Tibial nerve (tissue), 4 donors: ENCODE data around the gene TMEM187. TPM values are rescaled to one million over a fixed set of nuclear protein-coding genes. Genes with fewer than 3 reads are reported as not detected.

Source experiments
- DNase-seq, 2 donors: peaks; one replicate each; pipeline ENCODE4 v3.0.0-alpha.2; 2019; ENCODE audit warnings: low spot score in 2 of 2
- H3K27ac ChIP-seq, 4 donors: fragments of 200-600 bp; sonication (generic) in 3 of 4; one replicate each; pipeline ENCODE4 v1.5.1; 2017 to 2019; ENCODE audit warnings: mild to moderate bottlenecking in 1 of 4
- H3K27me3 ChIP-seq, 2 donors: fragments of 200-600 bp; sonication (generic) in 1 of 2; one replicate each; pipeline versions ENCODE4 v1.5.1 to v1.6.0; 2017 to 2019
- H3K36me3 ChIP-seq, 3 donors: fragments of 200-600 bp; sonication (generic); one replicate each; pipeline ENCODE4 v1.5.1; 2018 to 2019
- H3K4me1 ChIP-seq, 4 donors: fragments of 200-600 bp; sonication (generic) in 3 of 4; one replicate each; pipeline ENCODE4 v1.5.1; 2017 to 2019
- H3K4me3 ChIP-seq, 4 donors: fragments of 200-600 bp; sonication (generic) in 3 of 4; one replicate each; pipeline ENCODE4 v1.5.1; 2017 to 2019; ENCODE audit warnings: mild to moderate bottlenecking in 1 of 4, moderate library complexity in 1 of 4
- H3K9me3 ChIP-seq, 4 donors: fragments of 200-600 bp; sonication (generic) in 3 of 4; one replicate each; pipeline ENCODE4 v1.5.1; 2017 to 2019
- EP300 ChIP-seq, 2 donors: sonication (generic); formaldehyde crosslinking; IDR thresholded peaks; one replicate each; pipeline ENCODE4 v1.6.1; 2017; ENCODE audit warnings: antibody characterized with exemption in 2 of 2, mild to moderate bottlenecking in 1 of 2
- POLR2A ChIP-seq, 2 donors: fragments of 450-650 bp; IDR thresholded peaks; one replicate each; pipeline ENCODE4 v1.6.1; 2017; ENCODE audit warnings: antibody characterized with exemption in 2 of 2, mild to moderate bottlenecking in 2 of 2, moderate library complexity in 2 of 2
- WGBS, 2 donors: methylation state at CpG; one replicate each; pipeline ENCODE4 v1.1.5; 2018; 5-methylcytosine and 5-hydroxymethylcytosine counted together
- total RNA-seq, 4 donors: library from RNA; depleted of rRNA; stranded (reverse); fragments of >200 nt; gene quantifications; one replicate each; pipeline ENCODE4 v1.1.0, GENCODE V29; 2016
- TF ChIP-seq, protein P1 (sequence below), 5 experiments: fragments of 200-600 bp in 3 of 5; fragments of 450-650 bp in 2 of 5; sonication (generic) in 3 of 5; IDR thresholded peaks; one replicate each; pipeline ENCODE4 v1.5.1; 2016 to 2019; ENCODE audit warnings: antibody characterized with exemption in 5 of 5, mild to moderate bottlenecking in 3 of 5, moderate library complexity in 2 of 5

TMEM187 gene
- total RNA-seq, 4 donors from 2014 or later, result 4.2 to 16.4 (median 9.6) TPM

DNA sequence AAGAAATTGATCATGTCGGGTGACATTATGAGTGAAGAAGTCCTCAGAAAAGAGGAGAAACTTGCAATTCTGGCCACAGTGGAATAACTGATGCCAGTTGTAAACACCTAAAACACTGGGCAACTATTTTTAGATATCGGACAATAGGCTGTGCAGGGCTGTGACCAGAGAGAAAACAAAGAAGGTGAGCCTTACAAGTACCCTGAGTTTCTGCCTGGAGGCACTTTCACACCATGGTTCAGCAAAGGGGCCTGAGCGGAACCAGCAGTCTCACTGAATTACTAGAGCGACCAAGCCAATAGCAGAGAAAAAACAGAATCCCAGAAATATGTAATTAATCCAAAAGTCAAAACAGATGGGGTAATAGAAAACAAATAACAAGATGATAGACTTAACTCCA, 36.0 kb downstream of the TMEM187 start:
- peaks cover 0 to 18% (median 9%) of the 10 kb centered on the region in 4 donors for H3K4me1 ChIP-seq
- H3K9me3 ChIP-seq, result no peaks in the 10 kb centered on the region
- H3K36me3 ChIP-seq, result peaks cover 0 to 8% (median 0%) of the 10 kb centered on the region in 3 donors
- no peaks in the 10 kb centered on the region for H3K27me3 ChIP-seq
- DNase-seq, result no peak
- no peak overlapping the region for H3K4me3 ChIP-seq
- 57 to 87% methylated on average over 4 of the region's 4 CpGs for WGBS, 2 donors
- peak overlapping the region in 1 of 4 donors; percentile 3 for H3K27ac ChIP-seq
- TF ChIP-seq POLR2A (IDR thresholded peaks at IDR 0.05) (no peak), EP300 (IDR thresholded peaks at IDR 0.05) (no peak)
- TF ChIP-seq, protein P1, sequence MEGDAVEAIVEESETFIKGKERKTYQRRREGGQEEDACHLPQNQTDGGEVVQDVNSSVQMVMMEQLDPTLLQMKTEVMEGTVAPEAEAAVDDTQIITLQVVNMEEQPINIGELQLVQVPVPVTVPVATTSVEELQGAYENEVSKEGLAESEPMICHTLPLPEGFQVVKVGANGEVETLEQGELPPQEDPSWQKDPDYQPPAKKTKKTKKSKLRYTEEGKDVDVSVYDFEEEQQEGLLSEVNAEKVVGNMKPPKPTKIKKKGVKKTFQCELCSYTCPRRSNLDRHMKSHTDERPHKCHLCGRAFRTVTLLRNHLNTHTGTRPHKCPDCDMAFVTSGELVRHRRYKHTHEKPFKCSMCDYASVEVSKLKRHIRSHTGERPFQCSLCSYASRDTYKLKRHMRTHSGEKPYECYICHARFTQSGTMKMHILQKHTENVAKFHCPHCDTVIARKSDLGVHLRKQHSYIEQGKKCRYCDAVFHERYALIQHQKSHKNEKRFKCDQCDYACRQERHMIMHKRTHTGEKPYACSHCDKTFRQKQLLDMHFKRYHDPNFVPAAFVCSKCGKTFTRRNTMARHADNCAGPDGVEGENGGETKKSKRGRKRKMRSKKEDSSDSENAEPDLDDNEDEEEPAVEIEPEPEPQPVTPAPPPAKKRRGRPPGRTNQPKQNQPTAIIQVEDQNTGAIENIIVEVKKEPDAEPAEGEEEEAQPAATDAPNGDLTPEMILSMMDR (IDR thresholded peaks at IDR 0.05), result no peak

GRCh38 chrX:154010330-154011087, 38.0 kb downstream of the TMEM187 start:
- DNase-seq, result no peak
- Histone ChIP-seq H3K9me3 (no peaks in the 10 kb centered on the region), H3K27me3 (no peaks in the 10 kb centered on the region), H3K36me3 (peaks cover 0 to 17% (median 0%) of the 10 kb centered on the region in 3 donors), H3K4me3 (no peak overlapping the region), H3K27ac (peak overlapping the region in 1 of 4 donors; percentile 82), H3K4me1 (peaks cover 0 to 23% (median 10%) of the 10 kb centered on the region in 4 donors)
- 76 to 82% methylated on average over 11 to 18 of the region's 18 CpGs for WGBS, 2 donors
- no peak for TF ChIP-seq POLR2A (IDR thresholded peaks at IDR 0.05)
- TF ChIP-seq EP300 (IDR thresholded peaks at IDR 0.05), result no peak
- TF ChIP-seq, protein P1 (IDR thresholded peaks at IDR 0.05), result no peak

DNA sequence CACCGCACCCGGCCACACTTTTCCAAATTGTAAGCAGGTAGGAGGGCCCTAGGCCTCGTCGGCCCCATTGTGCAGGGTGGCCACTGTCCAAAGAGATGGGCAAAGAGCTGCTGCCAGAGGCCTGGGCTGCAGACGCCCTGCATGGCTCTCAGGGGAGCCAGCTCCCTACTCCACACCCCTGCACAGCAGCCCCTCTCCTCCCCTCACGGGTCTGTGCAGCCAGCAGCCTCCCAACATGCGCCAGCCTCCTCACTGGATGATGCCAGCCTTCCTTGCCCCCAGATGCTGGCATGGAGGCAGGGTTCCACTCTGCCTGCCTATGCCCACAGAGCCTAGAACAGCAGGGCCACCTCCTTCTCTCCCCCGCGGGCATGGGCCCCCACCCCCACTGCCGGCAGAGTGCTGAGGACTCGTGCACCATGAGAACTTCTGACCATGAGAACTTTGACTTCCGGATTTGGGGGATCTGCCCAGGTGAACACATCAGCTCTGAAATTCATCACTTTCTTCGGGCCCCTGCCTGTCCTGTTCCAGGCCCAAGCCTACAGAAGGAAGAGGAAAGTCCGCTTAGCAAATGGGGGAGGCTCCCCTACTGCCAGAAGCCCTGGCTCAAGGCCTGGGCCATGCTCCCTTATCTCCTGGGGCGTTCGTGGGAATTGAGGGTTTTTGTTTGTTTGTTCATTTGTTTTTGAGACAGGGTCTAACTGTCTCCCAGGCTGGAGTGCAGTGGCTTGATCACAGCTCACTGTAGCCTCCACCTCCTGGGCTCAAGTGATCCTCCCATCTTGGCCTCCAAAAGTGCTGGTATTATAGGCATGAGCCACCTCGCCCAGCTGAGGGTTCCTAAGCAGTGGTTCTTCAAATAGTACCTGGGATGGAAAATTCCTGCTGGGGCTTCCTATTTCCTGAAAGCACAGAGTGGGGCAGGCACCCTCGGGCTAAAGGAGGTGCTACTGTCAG, 39.1 kb downstream of the TMEM187 start:
- WGBS, 2 donors, result 72 to 78% methylated on average over 12 to 18 of the region's 18 CpGs
- Histone ChIP-seq H3K4me3 (no peak overlapping the region), H3K27ac (peak overlapping the region in 3 of 4 donors; percentile 74 to 82 (median 82)), H3K27me3 (no peaks in the 10 kb centered on the region), H3K36me3 (peaks cover 0 to 29% (median 0%) of the 10 kb centered on the region in 3 donors), H3K4me1 (peaks cover 0 to 23% (median 10%) of the 10 kb centered on the region in 4 donors), H3K9me3 (no peaks in the 10 kb centered on the region)
- no peak for DNase-seq
- TF ChIP-seq, protein P1 (IDR thresholded peaks at IDR 0.05), result no peak
- no peak for TF ChIP-seq POLR2A (IDR thresholded peaks at IDR 0.05)
- TF ChIP-seq EP300 (IDR thresholded peaks at IDR 0.05), result no peak

- Histone ChIP-seq H3K36me3 (peaks cover 0 to 37% (median 0%) of the 10 kb centered on the region in 3 donors), H3K27ac (peak overlapping the region in 3 of 4 donors; percentile 74 to 82 (median 82)), H3K4me3 (no peak overlapping the region), H3K27me3 (no peaks in the 10 kb centered on the region), H3K4me1 (peaks cover 0 to 23% (median 10%) of the 10 kb centered on the region in 4 donors), H3K9me3 (no peaks in the 10 kb centered on the region)
- peak in 1 of 2 donors; percentile 23 for DNase-seq
- TF ChIP-seq EP300 (IDR thresholded peaks at IDR 0.05) (no peak), POLR2A (IDR thresholded peaks at IDR 0.05) (no peak)
- TF ChIP-seq, protein P1 (IDR thresholded peaks at IDR 0.05), result no peak
- 44 to 100% methylated on average over 1 to 17 of the region's 17 CpGs for WGBS, 2 donors
Observed at GRCh38 chrX:154012336-154012991, 39.9 kb downstream of the TMEM187 start.
